Progenitor cell of endocrine pancreas (in vitro differentiated cells): ENCODE measurements around the gene APPL2. TPM values are rescaled to one million over a fixed set of nuclear protein-coding genes. Genes with fewer than 3 reads are reported as not detected.
"Not testable (repeated sequence)": the region's sequence is repeated elsewhere in the genome, so short reads cannot be mapped to it uniquely, and the experiment has no call there.

Source experiments
- DNase-seq: peaks from one replicate; pipeline ENCODE4 v3.0.0; 2021; ENCODE audit warnings: low spot score; ENCODE audit not compliant: unreplicated experiment
- H3K27ac Mint-ChIP-seq: 2 replicates; pipeline ENCODE4 v1.8.0; 2021; ENCODE audit warnings: mild to moderate bottlenecking, moderate library complexity, mixed read lengths
- H3K27me3 Mint-ChIP-seq: 2 replicates; pipeline ENCODE4 v1.8.0; 2021; ENCODE audit warnings: mixed read lengths
- H3K36me3 Mint-ChIP-seq: 2 replicates; pipeline ENCODE4 v1.8.0; 2022; ENCODE audit warnings: mixed read lengths; ENCODE audit not compliant: insufficient read depth
- H3K4me1 Mint-ChIP-seq: 2 replicates; pipeline ENCODE4 v1.8.0; 2021; ENCODE audit warnings: low read depth, mixed read lengths
- H3K4me3 Mint-ChIP-seq: 2 replicates; pipeline ENCODE4 v1.8.0; 2021; ENCODE audit warnings: low read depth, mild to moderate bottlenecking, moderate library complexity, mixed read lengths
- H3K9me3 Mint-ChIP-seq: 2 replicates; pipeline ENCODE4 v1.8.0; 2021; ENCODE audit warnings: low read depth, mixed read lengths
- total RNA-seq: library from RNA; stranded (reverse); gene quantifications from 2 replicates; pipeline ENCODE4 v1.2.1, GENCODE V29; 2021
- TF ChIP-seq, protein P1 (sequence below): fragments of 200-600 bp; sonication (generic); IDR thresholded peaks from one replicate; pipeline ENCODE4 v1.5.0; 2021; ENCODE audit warnings: antibody characterized with exemption, mild to moderate bottlenecking; ENCODE audit not compliant: unreplicated experiment

APPL2 gene
- total RNA-seq, 1 donor from 2014 or later: 159 TPM

DNA sequence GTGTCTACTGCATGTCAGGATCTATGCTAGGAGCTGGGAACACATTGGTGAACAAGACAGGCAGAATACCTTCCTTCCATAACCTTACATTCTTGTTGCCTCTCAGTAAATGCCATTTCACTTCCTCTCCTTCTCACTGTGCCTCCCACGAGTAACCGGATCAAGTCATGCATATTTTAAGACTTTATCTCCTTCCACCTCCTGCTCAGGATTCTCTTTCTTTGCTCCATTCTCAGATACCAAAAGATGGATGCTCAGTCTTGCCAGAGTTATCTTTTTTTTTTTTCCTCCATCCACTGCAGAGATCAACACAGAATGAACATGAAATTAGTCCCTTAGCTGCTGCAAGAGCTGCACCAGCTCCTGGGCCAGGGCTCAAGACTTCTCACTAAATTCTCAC, 20.0 kb upstream of the APPL2 start:
- Mint-ChIP-seq H3K36me3 (no peaks in the 10 kb centered on the region), H3K4me3 (no peak overlapping the region), H3K4me1 (peaks cover 3% of the 10 kb centered on the region), H3K9me3 (no peaks in the 10 kb centered on the region), H3K27ac (no peak overlapping the region), H3K27me3 (no peaks in the 10 kb centered on the region)
- no peak for DNase-seq
- TF ChIP-seq, protein P1, sequence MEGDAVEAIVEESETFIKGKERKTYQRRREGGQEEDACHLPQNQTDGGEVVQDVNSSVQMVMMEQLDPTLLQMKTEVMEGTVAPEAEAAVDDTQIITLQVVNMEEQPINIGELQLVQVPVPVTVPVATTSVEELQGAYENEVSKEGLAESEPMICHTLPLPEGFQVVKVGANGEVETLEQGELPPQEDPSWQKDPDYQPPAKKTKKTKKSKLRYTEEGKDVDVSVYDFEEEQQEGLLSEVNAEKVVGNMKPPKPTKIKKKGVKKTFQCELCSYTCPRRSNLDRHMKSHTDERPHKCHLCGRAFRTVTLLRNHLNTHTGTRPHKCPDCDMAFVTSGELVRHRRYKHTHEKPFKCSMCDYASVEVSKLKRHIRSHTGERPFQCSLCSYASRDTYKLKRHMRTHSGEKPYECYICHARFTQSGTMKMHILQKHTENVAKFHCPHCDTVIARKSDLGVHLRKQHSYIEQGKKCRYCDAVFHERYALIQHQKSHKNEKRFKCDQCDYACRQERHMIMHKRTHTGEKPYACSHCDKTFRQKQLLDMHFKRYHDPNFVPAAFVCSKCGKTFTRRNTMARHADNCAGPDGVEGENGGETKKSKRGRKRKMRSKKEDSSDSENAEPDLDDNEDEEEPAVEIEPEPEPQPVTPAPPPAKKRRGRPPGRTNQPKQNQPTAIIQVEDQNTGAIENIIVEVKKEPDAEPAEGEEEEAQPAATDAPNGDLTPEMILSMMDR: no peak

DNA sequence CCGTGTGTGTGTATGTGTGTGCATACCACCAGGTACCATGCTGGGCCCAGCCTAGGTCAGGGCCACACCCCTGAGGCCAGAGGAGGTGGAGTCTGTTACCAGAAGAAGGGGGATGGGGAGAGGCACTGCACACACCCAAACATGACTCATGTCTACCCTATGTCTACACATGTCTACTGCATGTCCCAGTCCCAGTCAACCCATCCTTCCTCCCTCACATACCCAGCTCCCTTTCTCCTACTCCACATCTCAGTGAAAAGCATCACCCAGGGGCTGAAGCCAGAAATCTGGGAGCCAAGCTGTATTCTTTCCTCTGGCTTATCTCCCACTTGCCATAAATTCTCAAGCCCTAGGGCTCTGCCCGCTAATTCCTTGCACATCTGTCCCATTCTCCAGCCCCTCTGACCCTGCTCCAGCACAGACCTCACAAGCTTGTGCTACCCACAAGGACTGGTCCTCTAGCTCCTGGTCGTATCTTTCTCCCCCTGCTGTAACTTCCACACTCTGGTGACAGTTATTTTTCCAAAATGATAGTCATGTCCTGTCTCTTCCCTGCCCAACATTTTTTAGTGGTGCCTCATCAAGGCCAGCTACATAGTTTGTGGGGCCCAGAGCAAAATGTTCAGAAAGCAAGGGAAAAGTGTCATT, 18.0 kb upstream of the APPL2 start:
- H3K4me1 Mint-ChIP-seq: peaks cover 3% of the 10 kb centered on the region
- H3K9me3 Mint-ChIP-seq: no peaks in the 10 kb centered on the region
- H3K4me3 Mint-ChIP-seq: no peak overlapping the region
- H3K27ac Mint-ChIP-seq: no peak overlapping the region
- no peaks in the 10 kb centered on the region for H3K36me3 Mint-ChIP-seq
- DNase-seq: no peak
- TF ChIP-seq, protein P1: no peak
- H3K27me3 Mint-ChIP-seq: no peaks in the 10 kb centered on the region

DNA sequence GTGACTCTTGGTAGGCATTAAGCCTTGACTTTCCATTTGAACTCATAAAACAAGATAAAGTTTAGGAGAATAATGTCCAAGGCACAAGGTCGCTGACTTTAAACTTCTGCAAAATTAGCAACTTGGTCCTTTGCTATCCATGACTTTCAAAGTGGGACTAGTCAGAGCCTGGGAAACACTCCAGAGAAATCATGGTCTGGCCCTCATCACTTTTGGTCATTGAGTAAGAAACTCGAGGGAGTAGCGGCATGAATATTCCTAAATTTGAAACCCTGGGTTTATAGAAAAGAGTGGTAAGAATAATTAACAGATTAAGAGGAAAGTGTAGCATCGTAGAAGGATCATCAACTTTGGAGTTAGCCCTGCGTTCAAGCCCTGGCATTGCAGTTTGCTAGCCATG, 16.9 kb upstream of the APPL2 start:
- Mint-ChIP-seq H3K27me3 (no peaks in the 10 kb centered on the region), H3K4me1 (peaks cover 3% of the 10 kb centered on the region), H3K4me3 (no peak overlapping the region), H3K9me3 (no peaks in the 10 kb centered on the region), H3K36me3 (no peaks in the 10 kb centered on the region), H3K27ac (no peak overlapping the region)
- no peak for DNase-seq
- TF ChIP-seq, protein P1: no peak

DNA sequence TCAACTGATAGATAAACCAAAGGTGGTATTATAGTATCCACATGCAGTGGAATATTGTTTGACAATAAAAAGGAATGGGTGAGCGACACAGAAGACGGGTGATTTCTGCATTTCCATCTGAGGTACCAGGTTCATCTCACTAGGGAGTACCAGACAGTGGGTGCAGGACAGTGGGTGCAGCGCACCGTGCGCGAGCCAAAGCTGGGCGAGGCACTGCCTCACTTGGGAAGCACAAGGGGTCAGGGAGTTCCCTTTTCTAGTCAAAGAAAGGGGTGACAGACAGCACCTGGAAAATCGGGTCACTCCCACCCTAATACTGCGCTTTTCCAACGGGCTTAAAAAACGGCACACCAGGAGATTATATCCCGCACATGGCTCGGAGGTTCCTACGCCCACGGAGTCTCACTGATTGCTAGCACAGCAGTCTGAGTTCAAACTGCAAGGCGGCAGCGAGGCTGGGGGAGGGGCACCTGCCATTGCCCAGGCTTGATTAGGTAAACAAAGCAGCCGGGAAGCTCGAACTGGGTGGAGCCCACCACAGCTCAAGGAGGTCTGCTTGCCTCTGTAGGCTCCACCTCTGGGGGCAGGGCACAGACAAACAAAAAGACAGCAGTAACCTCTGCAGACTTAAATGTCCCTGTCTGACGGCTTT, 9.9 kb upstream of the APPL2 start:
- not testable (repeated sequence) for H3K36me3 Mint-ChIP-seq, H3K27ac Mint-ChIP-seq, H3K4me3 Mint-ChIP-seq, H3K27me3 Mint-ChIP-seq, H3K4me1 Mint-ChIP-seq, DNase-seq
- peaks cover 14% of the 10 kb centered on the region for H3K9me3 Mint-ChIP-seq

DNA sequence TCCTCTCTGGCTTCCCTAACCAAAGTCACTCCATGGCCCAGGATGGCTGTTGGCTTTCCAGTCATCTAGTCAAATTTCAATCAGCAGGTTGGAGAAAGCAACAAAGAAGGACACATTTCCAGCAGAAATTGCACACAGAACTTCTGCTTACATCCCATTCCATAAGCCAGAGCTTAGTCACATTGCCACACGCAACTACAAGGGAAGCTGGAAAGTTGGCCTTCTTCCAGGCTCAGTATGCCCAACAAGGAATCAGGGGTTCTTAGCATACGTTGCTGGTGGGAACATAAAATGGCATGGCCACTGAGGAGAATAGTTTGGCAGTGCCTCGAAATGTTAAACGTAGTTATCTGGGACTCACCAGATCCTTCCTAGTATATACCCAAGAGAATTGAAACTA, 9.3 kb upstream of the APPL2 start:
- H3K4me1 Mint-ChIP-seq: no peaks in the 10 kb centered on the region
- H3K36me3 Mint-ChIP-seq: peaks cover 5% of the 10 kb centered on the region
- H3K27me3 Mint-ChIP-seq: no peaks in the 10 kb centered on the region
- DNase-seq: no peak
- TF ChIP-seq, protein P1: no peak
- H3K9me3 Mint-ChIP-seq: peaks cover 14% of the 10 kb centered on the region
- H3K4me3 Mint-ChIP-seq: no peak overlapping the region
- H3K27ac Mint-ChIP-seq: no peak overlapping the region

DNA sequence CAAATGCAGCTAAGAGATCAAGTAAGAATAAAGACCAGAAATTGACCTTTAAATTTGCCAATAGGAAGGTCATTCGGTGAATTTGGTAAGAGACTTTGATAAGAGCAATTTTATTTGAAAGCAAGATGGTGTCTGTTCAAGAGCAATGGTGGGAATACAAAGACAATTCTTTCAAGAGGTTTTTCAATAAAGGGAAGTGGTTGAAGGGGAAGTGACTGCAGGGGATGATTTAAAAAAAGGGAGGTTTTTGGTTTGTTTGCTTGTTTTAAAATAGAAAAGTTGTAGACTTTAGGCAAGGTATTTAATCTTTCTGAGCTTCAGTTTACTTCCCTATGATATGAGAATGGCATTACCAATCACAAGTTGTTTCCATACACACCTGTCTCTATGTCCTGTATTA, 4.3 kb upstream of the APPL2 start:
- TF ChIP-seq, protein P1: no peak
- Mint-ChIP-seq H3K4me1 (peaks cover 4% of the 10 kb centered on the region), H3K36me3 (peaks cover 2% of the 10 kb centered on the region), H3K9me3 (peaks cover 6% of the 10 kb centered on the region), H3K4me3 (no peak overlapping the region), H3K27ac (no peak overlapping the region), H3K27me3 (no peaks in the 10 kb centered on the region)
- DNase-seq: no peak
